Tibial artery (tissue), 4 donors: ENCODE results near the gene BBIP1.

ENCODE experiments used
- DNase-seq, 2 donors: peaks; one replicate each; pipeline ENCODE4 v3.0.0-alpha.2; 2019
- H3K27ac ChIP-seq, 2 donors: fragments of 200-600 bp; sonication (generic) in 1 of 2; 1 replicate in 1 of 2; 2 replicates in 1 of 2; pipeline ENCODE4 v1.5.1; 2018 to 2019; ENCODE audit warnings: mild to moderate bottlenecking in 1 of 2
- H3K27me3 ChIP-seq, 2 donors: fragments of 200-600 bp; sonication (generic) in 1 of 2; one replicate each; pipeline versions ENCODE4 v1.5.1 to v1.6.0; 2016 to 2019
- H3K36me3 ChIP-seq, 3 donors: fragments of 200-600 bp; sonication (generic) in 2 of 3; one replicate each; pipeline ENCODE4 v1.5.1; 2016 to 2019; ENCODE audit warnings: mild to moderate bottlenecking in 2 of 3
- H3K4me1 ChIP-seq, 4 donors: fragments of 200-600 bp; sonication (generic) in 2 of 4; 1 replicate in 3 of 4; 2 replicates in 1 of 4; pipeline ENCODE4 v1.5.1; 2016 to 2019
- H3K4me3 ChIP-seq, 2 donors: fragments of 200-600 bp; sonication (generic) in 1 of 2; 1 replicate in 1 of 2; 2 replicates in 1 of 2; pipeline ENCODE4 v1.5.1; 2018 to 2019; ENCODE audit warnings: mild to moderate bottlenecking in 2 of 2
- H3K9me3 ChIP-seq, 3 donors: fragments of 200-600 bp; sonication (generic) in 1 of 3; one replicate each; pipeline ENCODE4 v1.5.1; 2016 to 2019
- CTCF ChIP-seq, 2 experiments: fragments of 200-600 bp in 1 of 2; fragments of 450-650 bp in 1 of 2; IDR thresholded peaks; one replicate each; pipeline ENCODE4 v1.5.1; 2017 to 2019; ENCODE audit warnings: antibody characterized with exemption in 2 of 2, mild to moderate bottlenecking in 1 of 2, moderate library complexity in 1 of 2
- intact Hi-C: fragments of 100-400 bp; cut with DNase I; formaldehyde crosslinking; loops from one replicate; pipeline ENCODE4 v1.15.0; 2023; ENCODE audit warnings: low total_unique reads

BBIP1 gene

GRCh38 chr10:110957606-110958005, 38.6 kb upstream of the BBIP1 start:
- Histone ChIP-seq H3K27me3 (no peaks in the 10 kb centered on the region), H3K4me3 (no peak overlapping the region), H3K36me3 (no peaks in the 10 kb centered on the region), H3K4me1 (peaks cover 0 to 22% (median 4%) of the 10 kb centered on the region in 4 donors), H3K27ac (no peak overlapping the region), H3K9me3 (no peaks in the 10 kb centered on the region)
- intact Hi-C loops = no loop called here
- no peak for TF ChIP-seq CTCF (IDR thresholded peaks at IDR 0.05)
- DNase-seq = no peak

- Histone ChIP-seq H3K27ac (no peak overlapping the region), H3K36me3 (no peaks in the 10 kb centered on the region), H3K27me3 (no peaks in the 10 kb centered on the region), H3K9me3 (no peaks in the 10 kb centered on the region), H3K4me1 (no peaks in the 10 kb centered on the region), H3K4me3 (no peak overlapping the region)
- intact Hi-C loops = no loop called here
- DNase-seq = no peak
- no peak for TF ChIP-seq CTCF (IDR thresholded peaks at IDR 0.05)
Observed at GRCh38 chr10:110951381-110951780, 32.4 kb upstream of the BBIP1 start.

GRCh38 chr10:110947061-110947595, 28.1 kb upstream of the BBIP1 start:
- Histone ChIP-seq H3K9me3 (no peaks in the 10 kb centered on the region), H3K27ac (no peak overlapping the region), H3K4me1 (peaks cover 0 to 18% (median 6%) of the 10 kb centered on the region in 4 donors), H3K27me3 (no peaks in the 10 kb centered on the region), H3K4me3 (no peak overlapping the region), H3K36me3 (peaks cover 0 to 5% (median 4%) of the 10 kb centered on the region in 3 donors)
- TF ChIP-seq CTCF (IDR thresholded peaks at IDR 0.05) = no peak
- DNase-seq = no peak
- intact Hi-C loops = no loop called here

GRCh38 chr10:110946496-110946895, 27.5 kb upstream of the BBIP1 start:
- intact Hi-C loops = no loop called here
- no peak for TF ChIP-seq CTCF (IDR thresholded peaks at IDR 0.05)
- Histone ChIP-seq H3K27ac (no peak overlapping the region), H3K9me3 (no peaks in the 10 kb centered on the region), H3K4me1 (peaks cover 0 to 18% (median 6%) of the 10 kb centered on the region in 4 donors), H3K27me3 (no peaks in the 10 kb centered on the region), H3K4me3 (no peak overlapping the region), H3K36me3 (peaks cover under 1 to 8% (median 5%) of the 10 kb centered on the region in 3 donors)
- DNase-seq = no peak

- DNase-seq = no peak
- Histone ChIP-seq H3K27ac (no peak overlapping the region), H3K9me3 (no peaks in the 10 kb centered on the region), H3K27me3 (no peaks in the 10 kb centered on the region), H3K4me3 (no peak overlapping the region), H3K4me1 (peaks cover 0 to 18% (median 6%) of the 10 kb centered on the region in 4 donors), H3K36me3 (peaks cover 5 to 14% (median 5%) of the 10 kb centered on the region in 3 donors)
- TF ChIP-seq CTCF (IDR thresholded peaks at IDR 0.05) = no peak
- intact Hi-C loops = no loop called here
Observed at GRCh38 chr10:110944792-110945396, 25.9 kb upstream of the BBIP1 start.
